NK-92 (cell line): ENCODE data around the gene CD302.
"Not testable (repeated sequence)": the region's sequence is repeated elsewhere in the genome, so short reads cannot be mapped to it uniquely, and the experiment has no call there.

Source experiments
- DNase-seq: peaks from one replicate; lab custom pipeline; 2025; ENCODE audit not compliant: unreplicated experiment; lab: John Stamatoyannopoulos, UW

Gene CD302

DNA sequence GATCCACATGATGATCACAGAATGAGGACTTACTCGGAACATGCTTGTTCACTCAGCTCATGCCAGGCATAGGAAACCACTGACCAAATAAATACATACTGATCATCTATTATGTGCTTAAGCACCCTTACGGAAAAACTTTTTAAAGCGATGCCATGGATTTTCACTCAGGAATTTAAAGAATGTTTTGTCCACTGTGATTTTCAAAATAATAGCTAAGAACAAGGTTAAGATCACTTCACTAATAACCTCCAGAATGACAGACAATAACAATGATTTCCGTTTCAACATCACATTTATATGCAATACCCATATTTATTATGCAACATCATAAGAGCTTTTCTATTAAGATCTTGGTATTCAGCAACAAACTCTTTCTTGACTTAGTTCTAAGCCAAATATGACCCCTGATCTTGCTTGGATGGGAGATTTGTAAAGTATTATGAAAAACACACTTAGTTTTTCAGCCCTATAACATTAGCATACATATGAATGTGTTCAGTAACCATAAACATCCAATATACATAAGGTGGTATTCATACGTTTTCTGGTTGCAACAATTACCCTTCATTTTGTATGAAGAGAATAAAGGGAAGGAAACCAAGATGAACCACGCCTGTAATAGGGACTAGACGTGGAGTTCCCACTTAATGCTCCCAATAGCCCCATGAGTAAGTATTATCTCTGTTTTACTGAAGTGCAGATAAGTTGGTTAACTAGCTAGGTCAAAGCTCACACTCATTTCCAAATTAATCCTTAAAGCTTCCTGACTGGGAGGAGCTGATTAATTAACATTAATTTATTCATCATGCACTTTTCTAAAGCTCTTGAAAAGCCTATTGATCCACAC lies 1.9 kb downstream of the CD302 start:
- no peak for DNase-seq

DNA sequence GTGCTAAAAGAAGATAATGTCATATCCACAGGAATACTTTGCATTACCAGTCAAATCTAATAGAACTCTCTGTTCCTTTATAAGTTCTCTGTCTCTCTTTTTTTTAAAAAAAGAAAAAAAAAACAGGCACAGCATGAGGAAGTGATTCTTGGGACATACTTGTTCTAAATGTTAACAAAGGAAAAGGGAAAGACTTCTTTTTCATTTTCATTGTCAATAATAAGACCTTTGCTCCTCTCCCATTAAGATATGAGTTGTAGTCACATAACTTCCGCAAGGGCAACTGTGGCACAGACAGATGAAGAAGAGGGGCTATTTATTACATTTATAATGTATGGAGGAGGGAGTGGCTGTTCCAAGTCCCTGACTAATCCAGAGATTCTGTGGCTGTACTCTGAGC lies 4.7 kb downstream of the CD302 start:
- DNase-seq = no peak

DNA sequence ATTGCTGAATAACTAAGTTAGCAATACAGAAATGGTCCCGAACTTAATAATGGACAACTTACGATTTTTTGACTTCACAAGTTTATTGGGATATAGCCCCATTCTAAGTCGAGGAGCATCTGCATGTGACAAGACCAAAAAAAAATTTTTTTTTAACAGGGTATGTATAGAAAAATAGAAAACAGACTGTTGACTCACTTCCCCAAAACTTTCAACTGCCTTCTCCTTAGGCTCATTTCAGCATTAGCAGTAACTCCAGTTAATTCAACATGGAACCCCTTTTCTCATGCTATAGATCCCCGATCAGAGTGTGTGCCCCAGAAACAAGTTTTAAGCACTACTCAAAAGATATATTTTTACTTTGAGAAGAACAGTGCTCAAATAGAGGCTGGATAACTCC lies 5.4 kb downstream of the CD302 start:
- DNase-seq = no peak

DNA sequence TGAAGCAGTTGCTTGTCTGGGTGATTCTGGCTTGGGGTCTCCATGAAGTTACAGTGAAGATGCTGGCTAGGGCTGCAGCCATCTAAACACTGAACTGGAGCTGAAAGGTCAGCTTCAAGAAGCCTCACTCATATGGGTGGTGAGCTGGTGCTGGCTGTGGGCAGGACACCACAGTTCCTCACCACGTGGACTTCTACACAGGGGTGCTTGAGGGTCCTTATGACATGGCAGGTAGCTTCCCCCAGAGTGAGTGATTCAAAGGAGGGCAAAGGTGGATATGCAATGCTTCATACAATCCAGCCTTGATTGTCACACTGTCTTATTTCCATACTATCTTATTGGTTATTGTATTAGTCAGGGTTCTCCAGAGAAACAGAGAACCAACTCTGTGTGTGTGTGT lies 6.0 kb downstream of the CD302 start:
- no peak for DNase-seq

DNA sequence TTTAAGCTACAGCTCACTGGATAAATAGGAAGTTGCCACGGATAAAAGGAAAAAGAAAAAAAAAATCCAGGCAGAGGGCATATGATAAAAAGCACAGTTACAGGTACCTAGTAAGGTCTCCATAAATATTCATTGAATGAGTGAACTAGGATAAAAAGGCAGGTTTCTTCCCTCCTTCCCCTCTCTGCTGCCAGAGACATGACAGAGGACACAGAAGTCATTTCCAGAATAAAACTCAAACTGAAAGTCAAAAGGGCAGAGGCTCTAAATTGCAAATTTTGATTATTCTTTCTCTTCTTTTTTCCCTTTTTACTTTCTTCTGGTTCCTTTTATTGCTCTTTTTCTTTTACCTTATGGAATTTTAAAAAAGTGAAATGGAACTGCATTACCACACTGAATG lies 7.7 kb downstream of the CD302 start:
- DNase-seq = no peak

DNA sequence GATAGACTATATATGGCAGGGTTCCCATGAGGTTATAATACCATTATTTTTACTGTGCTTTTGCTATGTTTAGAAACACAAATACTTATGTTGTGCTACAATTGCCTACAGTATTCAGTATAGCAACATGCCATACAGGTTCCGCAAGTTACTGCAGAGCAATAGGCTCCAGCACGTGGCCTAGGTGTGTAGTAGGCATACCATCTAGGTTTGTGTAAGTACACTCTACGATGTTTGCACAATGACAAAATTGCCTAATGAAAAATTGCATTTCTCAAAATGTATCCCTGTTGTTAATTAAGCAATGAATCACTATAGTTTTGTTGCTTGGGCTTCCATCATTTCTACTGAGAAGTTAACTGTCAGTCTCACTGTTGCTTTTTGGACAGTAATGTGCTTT lies 9.8 kb downstream of the CD302 start:
- DNase-seq = no peak

DNA sequence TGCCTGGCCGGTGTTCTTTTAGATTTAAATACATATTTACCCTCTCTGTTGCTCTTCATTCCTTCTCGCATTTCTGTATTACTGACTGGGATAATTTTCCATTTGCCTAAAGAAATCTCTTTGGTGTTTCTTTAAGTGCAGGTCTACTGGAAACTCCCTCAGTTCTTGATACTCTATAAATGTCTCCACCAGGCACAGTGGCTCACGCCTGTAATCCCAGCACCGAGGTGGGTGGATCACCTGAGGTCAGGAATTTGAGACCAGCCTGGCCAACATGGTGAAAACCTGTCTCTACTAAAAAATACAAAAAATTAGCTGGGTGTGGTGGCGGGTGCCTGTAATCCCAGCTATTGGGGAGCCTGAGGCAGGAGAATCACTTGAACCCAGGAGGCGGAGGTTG lies 10.4 kb downstream of the CD302 start:
- not testable (repeated sequence) for DNase-seq

DNA sequence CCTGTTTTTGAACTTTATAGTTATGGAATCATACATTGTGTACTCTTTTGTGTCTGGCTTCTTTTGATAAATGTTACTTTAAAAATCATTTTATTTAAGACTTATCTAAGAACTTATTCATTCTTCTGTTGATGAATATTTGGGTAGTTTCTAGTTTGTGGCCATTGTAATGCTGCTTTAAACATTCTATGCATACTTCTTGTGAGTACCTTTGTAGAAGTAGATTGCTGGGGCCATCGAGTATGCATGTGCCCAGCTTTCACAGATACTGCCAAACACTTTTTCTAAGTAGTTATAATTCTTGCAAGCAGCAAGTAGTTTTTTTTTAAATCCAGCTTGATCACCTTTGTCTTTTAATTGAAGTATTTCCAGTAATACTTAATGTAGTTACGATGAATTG lies 11.1 kb downstream of the CD302 start:
- no peak for DNase-seq

DNA sequence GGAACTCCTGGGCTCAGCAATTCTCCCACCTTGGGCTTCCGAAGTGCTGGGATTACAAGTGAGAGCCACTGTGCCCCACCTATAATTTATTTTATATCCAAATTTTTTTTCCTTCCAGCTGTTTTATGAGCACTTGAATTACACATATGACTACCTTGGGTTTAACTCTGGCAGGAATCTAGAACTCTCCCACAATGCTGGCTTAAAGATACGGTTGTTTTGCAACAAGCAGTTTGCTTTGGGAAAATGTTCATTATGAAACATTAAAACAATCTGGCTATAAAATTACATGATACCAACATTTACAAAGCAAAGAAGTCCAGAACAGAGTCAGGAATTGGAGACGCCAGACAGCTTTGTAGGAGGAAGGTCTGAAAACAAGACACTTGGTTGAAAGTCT lies 12.8 kb downstream of the CD302 start:
- no peak for DNase-seq

DNA sequence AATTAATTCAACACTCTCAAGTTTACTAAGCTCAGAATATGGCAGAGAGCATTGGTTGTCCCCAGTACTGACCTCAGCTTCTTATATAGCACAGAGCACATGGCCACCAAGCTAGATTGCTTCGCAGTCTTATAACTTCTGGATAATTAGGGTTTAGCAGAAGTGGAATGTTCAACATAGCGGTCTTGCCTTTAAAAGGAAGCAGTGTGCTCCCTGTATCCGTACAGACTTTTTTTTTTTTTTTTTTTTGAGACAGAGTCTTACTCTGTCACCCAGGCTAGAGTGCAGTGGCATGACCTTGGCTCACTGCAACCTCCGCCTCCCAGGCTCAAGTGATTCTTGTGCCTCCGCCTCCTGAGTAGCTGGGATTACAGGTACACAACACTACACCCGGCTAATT lies 13.3 kb downstream of the CD302 start:
- not testable (repeated sequence) for DNase-seq

DNA sequence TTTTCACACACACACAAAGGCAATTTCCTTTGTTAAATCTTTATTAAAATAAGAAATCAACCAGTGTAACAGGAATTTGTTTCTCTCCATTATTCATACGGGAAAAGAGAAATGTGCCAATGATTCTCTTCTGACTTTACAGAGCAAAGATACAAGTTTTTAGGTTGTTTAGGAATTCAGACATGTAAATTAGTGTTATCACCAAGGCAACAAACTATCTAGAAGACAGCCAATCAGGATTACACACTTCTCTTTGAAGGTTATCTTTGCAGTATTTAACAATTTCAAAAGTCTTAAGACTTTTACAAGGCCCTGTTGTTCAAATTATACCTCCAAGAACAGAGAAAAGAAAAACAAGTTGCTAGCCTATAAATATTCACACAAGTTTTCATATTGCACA lies 14.5 kb downstream of the CD302 start:
- no peak for DNase-seq

DNA sequence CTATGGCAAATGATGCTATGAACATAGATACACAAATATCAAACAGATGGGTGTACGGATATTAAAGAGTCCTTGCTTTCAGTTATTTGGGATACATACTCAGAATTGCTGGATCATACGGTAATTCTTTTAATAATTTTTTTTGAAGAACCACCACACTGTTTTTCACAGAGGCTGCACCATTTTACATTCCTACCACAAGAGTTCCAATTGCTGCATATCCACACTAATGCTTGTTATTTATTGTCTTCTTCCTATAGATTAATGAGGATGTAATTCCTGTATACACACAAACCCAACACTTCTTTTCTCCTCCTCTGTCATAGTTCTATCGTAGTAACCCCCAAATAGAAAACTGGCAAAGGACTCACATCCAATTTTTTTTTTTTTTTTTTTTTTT lies 21.7 kb downstream of the CD302 start:
- DNase-seq = no peak

DNA sequence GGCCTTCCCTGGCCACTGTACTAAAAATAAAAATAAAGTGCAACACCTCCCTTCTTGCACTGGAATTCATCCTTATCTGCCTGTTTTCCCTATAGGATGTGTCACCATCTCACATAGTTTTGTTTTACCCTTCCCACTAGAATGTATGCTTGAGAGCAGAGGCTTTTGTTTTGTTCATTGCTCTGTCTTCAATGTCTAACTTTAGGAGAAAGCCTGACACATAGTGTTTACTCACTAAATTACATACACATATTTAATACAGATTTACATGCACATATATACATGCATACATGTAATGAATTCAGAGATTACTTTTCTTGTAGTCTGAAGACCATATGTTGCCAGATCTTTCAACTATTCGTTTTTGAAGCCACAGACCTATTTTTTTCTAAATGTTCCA lies 23.0 kb downstream of the CD302 start:
- DNase-seq = no peak

DNA sequence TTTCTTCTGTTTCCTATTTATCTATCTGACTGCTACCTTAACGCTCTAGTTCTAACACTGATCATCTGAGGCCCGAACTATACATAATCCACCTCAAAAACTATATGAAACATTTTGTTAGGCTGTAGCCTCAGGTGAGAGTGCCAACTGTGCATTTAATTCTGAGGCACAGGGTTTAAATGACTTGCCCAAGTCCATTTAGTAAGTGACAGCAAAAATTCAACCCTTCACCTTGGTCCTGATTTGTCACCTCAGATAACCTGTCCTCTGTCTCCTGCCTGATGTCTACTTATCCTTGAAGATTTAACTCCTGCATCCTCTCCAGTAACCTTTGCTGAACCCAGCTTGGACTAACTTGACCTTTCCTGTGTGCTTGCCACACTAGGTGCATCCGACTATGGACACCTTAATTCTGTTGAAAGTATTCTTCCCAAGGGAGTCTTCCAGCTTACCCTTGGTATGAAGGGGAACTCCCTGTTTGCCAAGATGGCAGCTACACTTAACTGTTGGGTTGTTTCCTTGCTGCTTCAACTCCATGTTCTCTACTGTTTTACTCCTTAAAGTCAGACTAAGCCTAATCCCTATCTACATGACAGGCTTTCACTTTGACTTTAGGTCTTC lies 23.5 kb downstream of the CD302 start:
- no peak for DNase-seq

DNA sequence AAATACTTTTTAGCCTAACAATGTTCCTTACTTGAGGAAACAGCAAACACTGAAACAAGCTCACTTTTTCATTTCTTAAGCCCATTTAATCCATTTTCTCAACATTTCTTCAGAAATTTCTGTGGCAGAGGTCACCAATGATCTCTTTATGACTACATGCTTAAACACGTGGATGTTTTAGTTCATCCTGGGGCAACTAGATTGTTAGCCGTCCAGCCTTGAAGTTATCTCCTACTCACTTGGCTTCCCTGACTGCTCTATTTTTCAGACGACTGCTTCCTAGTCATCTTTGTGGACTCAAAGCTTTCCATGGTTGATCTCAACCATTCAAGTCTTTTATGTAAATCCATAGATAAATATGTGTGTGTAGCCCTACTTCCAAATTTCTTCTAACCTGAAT lies 24.1 kb downstream of the CD302 start:
- DNase-seq = no peak

DNA sequence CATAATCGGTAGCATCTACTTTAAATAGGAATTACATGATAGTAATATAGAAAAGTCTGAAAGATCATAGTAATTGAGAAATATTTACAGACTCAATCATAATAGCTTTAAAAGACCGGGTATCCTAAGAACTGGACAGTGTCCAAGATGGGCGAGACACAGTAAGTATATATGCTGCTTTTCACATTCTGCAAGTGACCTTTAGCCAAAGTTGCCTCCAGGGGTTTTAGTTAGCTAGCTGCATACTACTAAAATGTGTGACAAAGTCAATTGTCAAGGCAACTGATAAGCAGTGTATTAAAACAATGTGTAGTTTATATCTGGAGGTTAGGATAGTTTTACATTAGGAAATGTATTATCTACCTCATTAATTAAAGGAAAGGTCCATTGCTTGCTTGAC lies 24.6 kb downstream of the CD302 start:
- no peak for DNase-seq

DNA sequence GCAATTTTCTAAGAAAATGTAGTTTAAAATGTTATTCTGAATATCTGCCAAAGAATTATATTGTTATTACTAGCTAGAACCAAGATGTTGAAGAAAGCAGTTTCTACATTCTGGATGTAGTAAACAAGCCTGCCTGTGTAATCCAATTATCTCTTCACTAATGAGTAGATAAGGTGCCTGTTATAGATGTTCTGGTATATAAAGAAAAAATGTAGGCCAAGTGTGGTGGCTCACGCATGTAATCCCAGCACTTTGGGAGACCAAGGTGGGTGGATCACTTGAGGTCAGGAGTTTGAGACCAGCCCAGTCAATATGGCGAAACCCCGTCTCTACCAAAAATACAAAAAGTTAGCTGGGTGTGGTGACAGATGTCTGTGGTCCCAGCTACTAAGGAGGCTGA lies 28.9 kb downstream of the CD302 start:
- no peak for DNase-seq

DNA sequence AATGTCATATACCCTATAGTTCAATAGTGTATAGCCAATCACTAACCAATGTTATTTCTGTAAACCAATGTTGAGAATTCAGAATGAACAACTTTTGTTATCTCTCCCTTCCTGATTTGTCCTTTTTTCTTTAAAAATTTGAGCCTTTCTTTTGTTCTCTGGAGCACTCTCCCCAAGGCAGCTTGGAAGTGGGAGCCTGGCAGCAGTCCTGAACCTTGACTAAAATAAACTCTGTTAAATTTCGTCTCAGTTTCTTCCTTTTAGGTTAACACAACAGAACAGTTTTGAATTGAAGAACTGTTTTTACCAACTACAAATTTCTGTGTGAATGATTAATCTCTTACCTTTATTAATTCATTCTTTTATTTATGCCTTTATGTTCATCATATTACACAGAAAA lies 35.9 kb downstream of the CD302 start:
- DNase-seq = no peak

DNA sequence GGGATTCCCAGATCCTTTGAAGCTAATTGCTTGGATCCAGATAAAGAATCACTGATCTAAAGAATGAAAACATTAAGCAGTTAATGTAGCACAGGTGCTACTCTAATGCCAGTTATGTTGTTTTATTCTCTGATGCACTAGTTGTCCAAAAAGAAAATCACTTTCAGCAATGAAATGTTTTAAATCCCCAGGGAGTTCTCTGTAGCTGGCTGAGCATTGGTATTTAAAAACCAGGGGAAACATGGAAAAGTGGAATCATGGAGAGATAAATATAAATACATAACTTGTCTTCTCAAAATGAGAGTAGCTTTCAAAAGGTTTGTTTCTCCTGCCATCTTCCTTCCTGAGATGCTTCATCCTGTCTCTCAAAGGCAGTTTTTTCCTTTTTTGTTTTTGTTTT lies 37.7 kb downstream of the CD302 start:
- no peak for DNase-seq

DNA sequence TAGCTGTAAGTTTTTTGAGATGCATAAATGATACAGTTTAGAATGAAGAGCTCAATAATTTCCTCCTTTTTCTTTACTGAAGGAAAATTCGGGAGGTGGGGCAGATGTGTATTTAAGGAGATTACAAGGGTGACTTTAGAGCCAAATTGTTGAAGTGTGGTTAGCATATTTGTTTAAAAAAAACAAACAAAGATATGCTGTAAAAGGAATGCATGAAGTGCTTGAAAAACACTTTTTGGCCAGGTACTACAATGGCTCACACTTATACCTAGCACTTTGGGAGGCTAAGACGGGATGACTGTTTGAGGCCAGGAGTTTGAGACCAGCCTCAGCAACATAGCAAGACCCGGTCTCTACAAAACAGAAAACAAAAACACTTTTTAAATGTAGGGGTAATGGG lies 38.4 kb downstream of the CD302 start:
- no peak for DNase-seq

DNA sequence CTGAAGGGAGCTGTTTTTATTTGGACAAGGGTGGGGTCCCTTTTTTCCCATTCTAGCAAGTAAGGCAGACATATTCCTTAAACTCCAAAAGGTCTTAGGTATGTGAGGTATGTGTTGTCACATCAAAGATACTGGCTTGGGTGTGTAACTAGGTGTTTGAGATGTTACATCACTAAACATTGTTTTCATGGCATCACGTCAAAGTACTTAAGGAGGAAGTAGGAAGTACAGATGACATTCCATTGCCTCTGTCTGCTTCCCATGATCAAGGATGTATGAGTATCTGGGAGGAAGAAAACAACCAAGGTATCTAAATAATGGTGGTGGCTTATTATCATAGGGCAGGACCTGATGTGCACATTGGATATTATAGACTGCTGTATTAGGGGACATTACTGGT lies 39.3 kb downstream of the CD302 start:
- no peak for DNase-seq

DNA sequence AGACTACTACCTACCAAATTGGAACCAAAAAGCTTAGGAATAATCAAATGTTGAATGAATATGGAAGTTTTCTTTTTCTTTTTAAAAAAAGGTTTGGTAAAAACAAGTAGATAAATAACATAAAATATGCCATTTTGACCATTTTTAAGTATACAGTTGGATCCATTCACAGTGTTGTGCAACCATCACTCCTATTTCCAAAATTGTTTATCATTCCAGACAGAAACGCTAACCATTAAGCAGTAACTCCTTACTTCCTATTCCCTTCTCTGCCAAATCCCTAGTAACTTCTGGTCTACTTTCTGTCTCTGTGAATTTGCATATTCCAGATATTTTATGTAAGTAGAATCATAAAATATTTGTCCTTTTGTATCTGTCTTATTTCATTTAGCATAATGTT lies 39.8 kb downstream of the CD302 start:
- no peak for DNase-seq

DNA sequence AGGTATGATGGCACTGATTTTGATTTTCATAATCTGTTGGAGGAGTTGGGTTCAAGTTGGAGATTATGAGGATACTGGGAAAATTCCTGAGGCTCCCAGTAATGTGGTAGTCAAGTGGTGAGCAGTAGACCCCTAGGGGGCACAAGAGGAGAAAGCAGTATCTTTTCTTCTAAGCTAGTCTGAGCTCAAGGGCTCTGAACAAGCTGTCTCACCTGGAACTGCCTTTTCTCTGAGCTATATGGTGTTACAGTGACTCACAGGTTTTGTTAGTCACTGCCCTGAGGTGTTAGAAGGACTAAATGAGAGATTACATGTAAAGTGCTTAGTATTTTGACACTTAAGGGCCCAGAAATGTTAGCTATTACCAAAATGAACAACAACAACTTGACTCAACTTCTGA lies 42.2 kb downstream of the CD302 start:
- DNase-seq = no peak
